ENCODE results near the gene PRRT1.
"Not testable (repeated sequence)": the region's sequence is repeated elsewhere in the genome, so short reads cannot be mapped to it uniquely, and the experiment has no call there.

Gene PRRT1

GRCh38 chr6:32151181-32151862 lies 417 bp downstream of the PRRT1 start:
- no peak for DNase-seq (ENCODE audit: low read depth in 2 of 2)

DNA sequence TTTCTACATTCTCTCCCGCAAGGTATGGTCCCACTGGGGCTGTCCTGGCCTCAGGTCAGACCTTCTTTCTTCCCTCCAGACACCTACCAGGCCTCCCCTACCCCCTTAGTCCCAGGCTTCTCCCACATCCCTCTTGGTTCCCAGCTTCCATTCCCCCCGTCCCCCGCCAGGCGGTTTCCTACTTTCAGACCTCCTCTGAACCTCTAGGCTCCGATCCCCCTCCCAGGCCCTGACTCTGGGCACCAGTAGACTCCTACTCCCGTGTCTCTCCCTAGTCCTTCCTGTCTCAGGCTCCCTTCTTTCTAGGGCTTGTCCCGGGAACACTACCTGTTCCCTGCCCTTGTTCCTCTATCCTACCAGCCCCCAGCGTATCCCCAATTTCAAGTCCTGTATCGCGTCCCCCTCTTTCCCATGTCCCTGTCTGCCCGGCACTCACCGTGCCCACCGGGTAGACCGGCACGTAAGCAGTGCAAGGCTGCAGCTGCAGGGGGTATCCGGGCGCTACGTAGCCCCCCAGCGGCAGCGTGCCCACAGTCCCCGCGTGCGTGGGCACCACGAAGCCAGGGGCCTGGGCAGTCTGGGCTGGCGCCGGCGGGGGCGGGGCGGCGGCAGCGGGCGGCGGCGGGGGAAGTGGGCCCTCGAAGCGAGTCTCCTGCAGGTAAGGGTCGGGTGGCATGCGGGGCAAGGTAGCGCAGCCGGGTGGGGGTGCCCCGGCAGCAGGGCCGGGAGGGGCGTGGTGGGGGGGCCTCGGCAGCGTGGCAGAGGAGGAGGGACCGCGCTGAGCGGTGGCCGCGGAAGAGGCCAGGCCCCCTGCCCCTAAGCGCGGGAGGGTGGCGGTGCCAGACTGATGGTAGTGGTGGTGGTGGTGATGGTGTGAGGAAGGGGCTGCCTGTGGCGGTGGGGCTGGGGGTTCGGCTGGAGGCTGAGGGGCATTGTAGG lies 1.5 kb downstream of the PRRT1 start:
- DNase-seq (ENCODE audit: low read depth in 2 of 2): no peak

DNA sequence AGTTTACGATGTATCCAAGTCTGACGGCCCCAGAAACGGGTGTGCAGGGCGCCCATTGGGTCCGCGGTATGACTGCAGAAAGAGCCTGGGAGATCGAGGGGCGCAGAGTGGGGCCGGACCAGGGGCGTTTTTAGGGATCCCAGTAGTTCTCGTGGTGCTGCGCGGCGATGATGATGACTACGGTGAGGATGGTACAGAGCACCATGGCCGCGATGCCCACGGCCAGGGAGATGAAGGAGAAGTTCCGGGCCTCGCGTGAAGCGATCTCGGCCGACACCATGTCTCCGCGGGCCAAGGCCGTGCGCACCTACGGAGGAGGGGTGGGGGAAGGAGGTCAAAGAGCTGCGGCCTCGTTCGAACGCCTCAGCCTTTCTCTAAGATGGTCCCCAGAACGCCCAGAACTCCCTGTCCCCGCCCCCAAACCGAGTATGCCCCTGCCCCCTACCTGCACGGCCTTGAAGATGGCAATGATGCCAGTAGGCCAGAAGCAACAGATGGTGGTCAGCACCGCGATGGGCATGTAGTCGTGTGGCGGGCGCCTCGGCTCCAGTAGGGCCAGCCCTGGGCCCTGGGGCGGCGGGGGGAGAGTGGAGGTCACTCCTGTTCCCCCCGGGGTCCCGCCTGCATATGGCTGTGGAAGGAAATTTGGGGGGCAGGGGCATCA lies 2.5 kb downstream of the PRRT1 start:
- no peak for DNase-seq (ENCODE audit: low read depth in 2 of 2)

GRCh38 chr6:32148289-32149091 lies 3.2 kb downstream of the PRRT1 start:
- no peak for DNase-seq (ENCODE audit: low read depth in 2 of 2)

GRCh38 chr6:32147401-32148132 lies 4.2 kb downstream of the PRRT1 start:
- no peak for DNase-seq (ENCODE audit: low read depth in 2 of 2)

DNA sequence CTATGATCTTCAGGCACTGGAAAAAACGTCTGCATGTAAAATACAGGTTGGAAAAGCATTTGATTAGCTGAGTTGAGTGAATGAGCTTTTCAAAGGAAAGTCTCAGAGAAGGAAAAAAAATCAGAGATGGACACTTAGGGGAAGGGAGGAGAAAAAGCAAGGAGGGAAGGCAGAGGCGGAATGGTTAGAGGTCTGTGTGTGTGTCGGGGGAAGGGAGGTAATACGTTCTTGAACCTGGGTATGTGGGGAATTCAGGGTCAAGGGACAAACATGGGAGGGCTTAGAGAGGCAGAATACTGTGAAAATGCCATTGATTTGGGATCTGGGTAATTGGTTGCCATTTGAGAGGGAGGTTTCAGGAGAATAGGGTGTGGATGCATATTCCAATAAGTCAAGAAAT lies 5.1 kb downstream of the PRRT1 start:
- DNase-seq (ENCODE audit: low read depth in 2 of 2): no peak

GRCh38 chr6:32146287-32146686 lies 5.5 kb downstream of the PRRT1 start:
- no peak for DNase-seq (ENCODE audit: low read depth in 2 of 2)

DNA sequence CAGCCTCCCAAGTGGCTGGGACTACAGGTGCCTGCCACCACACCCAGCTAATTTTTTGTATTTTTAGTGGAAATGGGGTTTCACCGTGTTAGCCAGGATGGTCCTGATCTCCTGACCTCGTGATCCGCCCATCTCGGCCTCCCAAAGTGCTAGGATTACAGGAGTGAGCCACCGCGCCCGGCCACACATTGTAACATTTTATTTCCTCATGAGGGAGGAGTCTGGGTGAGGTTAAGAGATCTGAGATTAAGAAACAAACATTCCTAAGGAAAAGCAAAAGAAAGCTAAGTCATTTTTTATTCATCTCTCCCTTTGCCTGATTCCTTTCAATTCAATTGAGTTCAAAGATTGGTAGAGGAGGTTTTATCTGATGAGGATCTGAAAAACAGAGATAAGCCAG lies 7.5 kb downstream of the PRRT1 start:
- not testable (repeated sequence) for DNase-seq (ENCODE audit: low read depth in 2 of 2)

- DNase-seq (ENCODE audit: low read depth in 2 of 2): no peak
Observed at GRCh38 chr6:32140420-32141046, 11.2 kb downstream of the PRRT1 start.

- DNase-seq (ENCODE audit: low read depth in 2 of 2): no peak
Observed at GRCh38 chr6:32139590-32139989, 12.1 kb downstream of the PRRT1 start.

DNA sequence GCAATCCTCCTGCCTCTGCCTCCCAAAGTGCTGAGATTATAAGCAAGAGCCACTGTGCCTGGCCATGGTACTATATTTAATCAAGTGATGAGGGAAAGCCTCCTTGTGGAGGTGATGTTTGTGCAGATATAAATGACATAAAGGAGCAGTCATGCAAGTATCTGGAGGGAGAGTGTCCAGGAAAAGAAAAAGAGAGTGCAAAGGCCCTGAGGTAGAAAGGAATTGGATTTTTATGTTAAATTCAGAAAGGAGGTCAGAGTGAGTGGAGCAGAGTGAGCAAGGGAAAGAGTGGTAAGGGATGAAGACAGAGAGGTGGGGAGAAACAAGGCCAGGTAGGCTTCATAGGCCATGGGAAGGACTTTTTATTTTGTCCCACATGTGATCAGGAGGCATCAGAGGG lies 14.3 kb downstream of the PRRT1 start:
- DNase-seq (ENCODE audit: low read depth in 2 of 2): no peak

DNA sequence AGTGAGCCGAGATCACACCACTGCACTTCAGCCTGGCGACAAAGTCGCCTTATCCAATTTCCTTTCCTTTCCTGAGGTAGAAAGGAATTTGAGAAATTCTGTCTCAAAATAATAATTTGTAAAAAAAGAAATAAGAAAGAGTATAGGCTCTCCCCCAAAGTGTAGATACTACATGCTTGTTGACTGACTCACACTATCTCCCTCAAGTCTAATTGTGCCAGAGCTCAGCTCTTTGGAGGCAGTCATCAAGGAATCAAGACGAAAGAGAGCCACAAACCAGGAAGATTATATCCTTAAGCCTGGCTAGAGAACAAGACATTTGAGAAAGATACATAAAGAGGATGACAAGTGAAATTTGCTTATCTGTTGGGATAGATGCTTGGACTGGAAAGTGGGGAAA lies 18.0 kb downstream of the PRRT1 start:
- peak in 1 of 2 experiments; percentile 17 for DNase-seq (ENCODE audit: low read depth in 2 of 2)

- DNase-seq (ENCODE audit: low read depth in 2 of 2): no peak
Observed at GRCh38 chr6:32132110-32132509, 19.6 kb downstream of the PRRT1 start.

DNA sequence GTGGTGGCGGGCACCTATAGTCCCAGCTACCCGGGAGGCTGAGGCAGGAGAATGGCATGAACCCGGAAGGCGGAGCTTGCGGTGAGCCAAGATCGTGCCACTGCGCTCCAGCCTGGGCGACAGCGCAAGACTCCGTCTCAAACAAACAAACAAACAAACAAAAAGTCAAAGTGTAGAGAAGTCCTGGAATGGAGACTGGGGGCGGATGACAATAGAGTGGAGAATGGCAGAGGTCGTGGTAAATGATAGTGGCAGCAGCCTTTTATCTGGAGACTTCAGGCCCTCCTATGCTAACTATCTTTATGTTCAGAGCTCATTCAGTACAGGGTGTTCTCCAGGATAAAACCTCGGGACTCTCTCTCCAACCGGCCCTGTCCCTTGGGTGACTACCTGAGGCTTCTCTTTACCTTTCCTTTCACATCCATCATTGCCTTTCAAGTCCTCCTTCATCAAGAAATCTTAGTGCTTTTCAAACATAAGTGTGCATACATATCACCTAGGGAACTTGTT lies 20.2 kb downstream of the PRRT1 start:
- DNase-seq (ENCODE audit: low read depth in 2 of 2): no peak

- DNase-seq (ENCODE audit: low read depth in 2 of 2): no peak
Observed at GRCh38 chr6:32129297-32130088, 22.2 kb downstream of the PRRT1 start.

- DNase-seq (ENCODE audit: low read depth in 2 of 2): no peak
Observed at GRCh38 chr6:32128751-32129296, 22.9 kb downstream of the PRRT1 start.

DNA sequence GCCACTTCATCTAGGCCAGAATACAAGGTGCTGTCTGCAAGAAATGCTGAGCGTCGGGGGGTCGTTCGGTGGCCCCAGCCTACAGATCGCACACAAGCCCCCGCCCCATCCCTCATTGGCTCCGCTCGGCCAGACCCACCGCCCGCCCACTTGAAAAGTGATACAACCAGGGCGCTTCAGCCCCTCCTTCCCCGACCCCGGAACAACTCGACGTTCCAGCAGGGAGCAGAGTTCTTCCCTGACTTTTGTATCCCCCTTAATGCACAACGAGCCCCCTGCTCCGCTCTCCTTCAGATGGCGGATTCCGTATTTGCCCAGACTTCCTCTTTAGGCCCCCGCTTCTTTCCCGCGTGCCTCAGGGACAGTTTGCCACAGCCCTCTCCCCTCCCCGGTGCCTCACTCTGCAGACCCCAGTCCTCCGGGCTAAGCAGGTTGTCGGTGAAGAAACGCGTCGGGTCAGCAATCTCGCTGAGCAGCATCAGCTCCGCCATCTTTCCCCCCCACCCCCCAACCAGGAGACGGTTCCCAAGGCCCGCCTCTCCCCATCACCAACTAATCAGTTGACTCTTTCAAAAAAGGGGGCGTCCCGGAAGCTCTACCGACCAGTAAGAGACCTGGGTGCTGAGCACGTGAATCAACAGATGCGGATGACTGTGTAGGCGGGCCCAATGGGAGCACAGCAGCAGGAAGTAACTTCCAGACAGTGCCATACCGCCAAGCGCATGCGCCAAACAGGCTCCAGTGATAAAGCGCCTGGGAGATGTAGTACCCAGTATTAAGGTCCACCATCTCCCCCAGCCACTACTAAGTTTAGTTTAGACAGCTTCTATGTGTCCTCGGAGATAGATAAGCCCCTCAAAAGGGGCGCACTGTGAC lies 23.8 kb downstream of the PRRT1 start, which contains the start of gene ATF6B:
ATF6B (minus strand) TSS at position 530 of the 876 bp plus-strand sequence; CDS start at position 491, 39 bp downstream.
- peak; percentile 99 for DNase-seq (ENCODE audit: low read depth in 2 of 2)

- DNase-seq (ENCODE audit: low read depth in 2 of 2): no peak
Observed at GRCh38 chr6:32127409-32127716, 24.4 kb downstream of the PRRT1 start.

Measured in fibroblast of skin of left biceps (primary cell).